MM.1S (cell line): ENCODE results near the gene SLC6A12.

ENCODE experiments used
- CTCF ChIP-seq: fragments of 300-600 bp; sonication (generic); IDR thresholded peaks from 2 replicates; pipeline ENCODE4 v1.5.1; 2016; ENCODE audit warnings: antibody characterized with exemption, low read length, mixed read lengths
- EZH2 ChIP-seq: fragments of 300-600 bp; sonication (generic); optimal IDR thresholded peaks from 2 replicates; pipeline ENCODE3; 2017; ENCODE audit warnings: low read depth, mild to moderate bottlenecking, antibody characterized with exemption, low read length, mixed read lengths
- EZH2phosphoT487 ChIP-seq: fragments of 300-600 bp; sonication (generic); IDR thresholded peaks from 2 replicates; pipeline ENCODE4 v1.6.1; 2018; ENCODE audit warnings: antibody characterized with exemption, low read length

- TF ChIP-seq CTCF, result no peak
- no peak for TF ChIP-seq EZH2
- no peak for TF ChIP-seq EZH2phosphoT487
Measured at GRCh38 chr12:203462-204260, 10.3 kb downstream of the SLC6A12 start.
